K562 (cell line): ENCODE data around the gene DGUOK. TPM values are rescaled to one million over a fixed set of nuclear protein-coding genes. Genes with fewer than 3 reads are reported as not detected.

Experiments
- FOXM1 ChIP-seq, 2 experiments: fragments of 450-650 bp in 1 of 2; sonication (generic) in 1 of 2; formaldehyde crosslinking in 1 of 2; IDR thresholded peaks; 2 replicates each; pipeline versions ENCODE4 v1.6.1 to v1.9.0; 2017 to 2022; ENCODE audit warnings: low read depth in 2 of 2, mild to moderate bottlenecking in 2 of 2, missing genetic modification reagents in 1 of 2, moderate library complexity in 1 of 2
- HMBOX1 ChIP-seq: sonication (generic); IDR thresholded peaks from 2 replicates; pipeline ENCODE4 v1.6.1; 2016
- SIRT6 ChIP-seq: IDR thresholded peaks from one replicate; pipeline ENCODE4 v1.6.1; 2012; ENCODE audit warnings: low read depth, mild to moderate bottlenecking, control low read depth, inconsistent platforms, low read length, moderate library complexity
- TCFL5 ChIP-seq: fragments of 250-450 bp; sonication (Bioruptor Pico); conservative IDR thresholded peaks from 2 replicates; pipeline ENCODE4 v1.6.1; 2021; ENCODE audit warnings: mild to moderate bottlenecking, moderate library complexity, matching md5 sums
- ZNF592 ChIP-seq: fragments of 450-650 bp; IDR thresholded peaks from 2 replicates; pipeline ENCODE4 v1.6.1; 2017; ENCODE audit warnings: antibody characterized with exemption, mild to moderate bottlenecking
- ZNF778 ChIP-seq: fragments of 450-650 bp; formaldehyde crosslinking; IDR thresholded peaks from 2 replicates; pipeline ENCODE4 v1.4.0; 2020; ENCODE audit warnings: mild to moderate bottlenecking, moderate library complexity
- polyA plus RNA-seq, 8 experiments: library from polyadenylated mRNA; depleted of rRNA in 4 of 8; stranded (reverse) in 5 of 8; unstranded in 3 of 8; fragments of >200 nt; fragmentation: Nextera tagmentation in 2 of 8; fragmentation: Illumina TruSeq in 1 of 8; extraction: Ambion mirVana in 2 of 8; extraction: Trizol in 1 of 8; gene quantifications; 2 replicates each; pipeline versions ENCODE4 v1.2.1 to v1.2.3, GENCODE V29; 2011 to 2014; ENCODE audit warnings: inconsistent platforms in 1 of 8, missing spikeins in 1 of 8
- total RNA-seq, 7 experiments: library from RNA; depleted of rRNA in 6 of 7; stranded (reverse); fragments of >200 nt in 6 of 7; fragmentation: Illumina TruSeq in 2 of 7; extraction: Trizol in 2 of 7; gene quantifications; 2 replicates each; pipeline versions ENCODE4 v1.2.1 to v1.2.3, GENCODE V29; 2011 to 2021; ENCODE audit warnings: low replicate concordance in 1 of 7
- TF ChIP-seq, protein P1 (sequence below): fragments of 450-650 bp; IDR thresholded peaks from 2 replicates; pipeline ENCODE4 v1.6.1; 2016; ENCODE audit warnings: mild to moderate bottlenecking, moderate library complexity
- TF ChIP-seq, protein P2 (sequence below): fragments of 250-450 bp; sonication (Bioruptor Pico); IDR thresholded peaks from 2 replicates; pipeline ENCODE4 v1.8.0; 2022; ENCODE audit warnings: moderate library complexity, mild to moderate bottlenecking, inconsistent platforms

The DGUOK gene
- total and polyA plus RNA-seq, 9 of the 15 experiments (the other 6 are each of a cell fraction or from before 2014, with no cell fraction given) = 67.0 to 288 (median 126) TPM

DNA sequence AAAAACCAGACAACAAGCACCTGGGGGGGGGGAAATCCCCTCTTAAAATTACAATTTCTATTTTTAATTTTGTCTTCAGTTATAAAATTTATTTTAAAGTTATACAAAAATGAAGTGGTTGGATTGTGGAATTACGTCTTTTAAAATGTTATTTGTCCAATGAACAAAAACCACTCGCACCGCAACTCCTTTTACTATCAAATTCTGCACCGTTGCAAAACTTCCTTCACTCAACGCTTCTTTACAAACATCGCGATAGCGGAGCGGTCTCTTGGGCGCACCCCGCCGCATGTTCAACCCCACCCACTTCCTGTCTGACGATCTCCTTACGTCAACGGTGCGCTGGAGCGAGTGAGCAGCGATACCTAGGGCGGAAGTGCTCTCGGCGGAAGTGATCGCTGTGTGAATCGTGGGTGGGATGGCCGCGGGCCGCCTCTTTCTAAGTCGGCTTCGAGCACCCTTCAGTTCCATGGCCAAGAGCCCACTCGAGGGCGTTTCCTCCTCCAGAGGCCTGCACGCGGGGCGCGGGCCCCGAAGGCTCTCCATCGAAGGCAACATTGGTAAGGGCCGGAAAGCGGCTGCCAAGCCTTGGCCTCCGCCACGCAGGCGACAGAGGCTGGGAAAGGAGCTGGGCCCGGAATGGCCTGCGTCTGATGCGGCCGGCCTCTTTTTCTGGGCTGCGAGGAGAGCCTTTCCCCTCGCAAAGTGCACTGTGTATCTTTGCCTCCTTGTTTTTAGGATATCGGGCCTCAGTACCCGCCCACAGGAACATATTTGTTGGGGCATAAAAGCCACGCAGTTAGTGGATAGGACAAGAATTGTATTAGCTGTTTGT is at the start of gene DGUOK (continued):
- TF ChIP-seq, protein P1, sequence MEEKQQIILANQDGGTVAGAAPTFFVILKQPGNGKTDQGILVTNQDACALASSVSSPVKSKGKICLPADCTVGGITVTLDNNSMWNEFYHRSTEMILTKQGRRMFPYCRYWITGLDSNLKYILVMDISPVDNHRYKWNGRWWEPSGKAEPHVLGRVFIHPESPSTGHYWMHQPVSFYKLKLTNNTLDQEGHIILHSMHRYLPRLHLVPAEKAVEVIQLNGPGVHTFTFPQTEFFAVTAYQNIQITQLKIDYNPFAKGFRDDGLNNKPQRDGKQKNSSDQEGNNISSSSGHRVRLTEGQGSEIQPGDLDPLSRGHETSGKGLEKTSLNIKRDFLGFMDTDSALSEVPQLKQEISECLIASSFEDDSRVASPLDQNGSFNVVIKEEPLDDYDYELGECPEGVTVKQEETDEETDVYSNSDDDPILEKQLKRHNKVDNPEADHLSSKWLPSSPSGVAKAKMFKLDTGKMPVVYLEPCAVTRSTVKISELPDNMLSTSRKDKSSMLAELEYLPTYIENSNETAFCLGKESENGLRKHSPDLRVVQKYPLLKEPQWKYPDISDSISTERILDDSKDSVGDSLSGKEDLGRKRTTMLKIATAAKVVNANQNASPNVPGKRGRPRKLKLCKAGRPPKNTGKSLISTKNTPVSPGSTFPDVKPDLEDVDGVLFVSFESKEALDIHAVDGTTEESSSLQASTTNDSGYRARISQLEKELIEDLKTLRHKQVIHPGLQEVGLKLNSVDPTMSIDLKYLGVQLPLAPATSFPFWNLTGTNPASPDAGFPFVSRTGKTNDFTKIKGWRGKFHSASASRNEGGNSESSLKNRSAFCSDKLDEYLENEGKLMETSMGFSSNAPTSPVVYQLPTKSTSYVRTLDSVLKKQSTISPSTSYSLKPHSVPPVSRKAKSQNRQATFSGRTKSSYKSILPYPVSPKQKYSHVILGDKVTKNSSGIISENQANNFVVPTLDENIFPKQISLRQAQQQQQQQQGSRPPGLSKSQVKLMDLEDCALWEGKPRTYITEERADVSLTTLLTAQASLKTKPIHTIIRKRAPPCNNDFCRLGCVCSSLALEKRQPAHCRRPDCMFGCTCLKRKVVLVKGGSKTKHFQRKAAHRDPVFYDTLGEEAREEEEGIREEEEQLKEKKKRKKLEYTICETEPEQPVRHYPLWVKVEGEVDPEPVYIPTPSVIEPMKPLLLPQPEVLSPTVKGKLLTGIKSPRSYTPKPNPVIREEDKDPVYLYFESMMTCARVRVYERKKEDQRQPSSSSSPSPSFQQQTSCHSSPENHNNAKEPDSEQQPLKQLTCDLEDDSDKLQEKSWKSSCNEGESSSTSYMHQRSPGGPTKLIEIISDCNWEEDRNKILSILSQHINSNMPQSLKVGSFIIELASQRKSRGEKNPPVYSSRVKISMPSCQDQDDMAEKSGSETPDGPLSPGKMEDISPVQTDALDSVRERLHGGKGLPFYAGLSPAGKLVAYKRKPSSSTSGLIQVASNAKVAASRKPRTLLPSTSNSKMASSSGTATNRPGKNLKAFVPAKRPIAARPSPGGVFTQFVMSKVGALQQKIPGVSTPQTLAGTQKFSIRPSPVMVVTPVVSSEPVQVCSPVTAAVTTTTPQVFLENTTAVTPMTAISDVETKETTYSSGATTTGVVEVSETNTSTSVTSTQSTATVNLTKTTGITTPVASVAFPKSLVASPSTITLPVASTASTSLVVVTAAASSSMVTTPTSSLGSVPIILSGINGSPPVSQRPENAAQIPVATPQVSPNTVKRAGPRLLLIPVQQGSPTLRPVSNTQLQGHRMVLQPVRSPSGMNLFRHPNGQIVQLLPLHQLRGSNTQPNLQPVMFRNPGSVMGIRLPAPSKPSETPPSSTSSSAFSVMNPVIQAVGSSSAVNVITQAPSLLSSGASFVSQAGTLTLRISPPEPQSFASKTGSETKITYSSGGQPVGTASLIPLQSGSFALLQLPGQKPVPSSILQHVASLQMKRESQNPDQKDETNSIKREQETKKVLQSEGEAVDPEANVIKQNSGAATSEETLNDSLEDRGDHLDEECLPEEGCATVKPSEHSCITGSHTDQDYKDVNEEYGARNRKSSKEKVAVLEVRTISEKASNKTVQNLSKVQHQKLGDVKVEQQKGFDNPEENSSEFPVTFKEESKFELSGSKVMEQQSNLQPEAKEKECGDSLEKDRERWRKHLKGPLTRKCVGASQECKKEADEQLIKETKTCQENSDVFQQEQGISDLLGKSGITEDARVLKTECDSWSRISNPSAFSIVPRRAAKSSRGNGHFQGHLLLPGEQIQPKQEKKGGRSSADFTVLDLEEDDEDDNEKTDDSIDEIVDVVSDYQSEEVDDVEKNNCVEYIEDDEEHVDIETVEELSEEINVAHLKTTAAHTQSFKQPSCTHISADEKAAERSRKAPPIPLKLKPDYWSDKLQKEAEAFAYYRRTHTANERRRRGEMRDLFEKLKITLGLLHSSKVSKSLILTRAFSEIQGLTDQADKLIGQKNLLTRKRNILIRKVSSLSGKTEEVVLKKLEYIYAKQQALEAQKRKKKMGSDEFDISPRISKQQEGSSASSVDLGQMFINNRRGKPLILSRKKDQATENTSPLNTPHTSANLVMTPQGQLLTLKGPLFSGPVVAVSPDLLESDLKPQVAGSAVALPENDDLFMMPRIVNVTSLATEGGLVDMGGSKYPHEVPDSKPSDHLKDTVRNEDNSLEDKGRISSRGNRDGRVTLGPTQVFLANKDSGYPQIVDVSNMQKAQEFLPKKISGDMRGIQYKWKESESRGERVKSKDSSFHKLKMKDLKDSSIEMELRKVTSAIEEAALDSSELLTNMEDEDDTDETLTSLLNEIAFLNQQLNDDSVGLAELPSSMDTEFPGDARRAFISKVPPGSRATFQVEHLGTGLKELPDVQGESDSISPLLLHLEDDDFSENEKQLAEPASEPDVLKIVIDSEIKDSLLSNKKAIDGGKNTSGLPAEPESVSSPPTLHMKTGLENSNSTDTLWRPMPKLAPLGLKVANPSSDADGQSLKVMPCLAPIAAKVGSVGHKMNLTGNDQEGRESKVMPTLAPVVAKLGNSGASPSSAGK = peak; percentile 64
- TF ChIP-seq FOXM1 (IDR thresholded peaks at IDR 0.05; ENCODE audit: low read depth) = peak; percentile 49
- no peak for TF ChIP-seq FOXM1 (CRISPR knock-in tag; IDR thresholded peaks at IDR 0.05; ENCODE audit: low read depth)
- no peak for TF ChIP-seq HMBOX1
- TF ChIP-seq, protein P2, sequence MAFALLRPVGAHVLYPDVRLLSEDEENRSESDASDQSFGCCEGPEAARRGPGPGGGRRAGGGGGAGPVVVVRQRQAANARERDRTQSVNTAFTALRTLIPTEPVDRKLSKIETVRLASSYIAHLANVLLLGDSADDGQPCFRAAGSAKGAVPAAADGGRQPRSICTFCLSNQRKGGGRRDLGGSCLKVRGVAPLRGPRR (CRISPR knock-in tag) = no peak
- TF ChIP-seq ZNF592 = 0 out of 2 replicates have a peak, but pooled peaks have one; percentile 38
- TF ChIP-seq ZNF778 (CRISPR knock-in tag) = no peak
- TF ChIP-seq SIRT6 = no peak
- TF ChIP-seq TCFL5 (CRISPR knock-in tag) = no peak
